GM12878 (cell line): Measurements from ENCODE around the gene TESMIN. TPM values are rescaled to one million over a fixed set of nuclear protein-coding genes. Genes with fewer than 3 reads are reported as not detected.

Experiments
- ATAC-seq: fragments of 200-7000 bp; cut with Tn5 transposase; 3 replicates; pipeline ENCODE4 v1.9.1; 2020; ENCODE audit warnings: mild to moderate bottlenecking, moderate library complexity
- BruUV-seq: library from RNA; stranded (reverse); fragments of 400-500 nt; replicated peaks from 2 replicates; lab custom pipeline; 2021; lab: Mats Ljungman, UMichigan
- CTCF ChIA-PET: fragments of 300-600 bp; sonication (Branson Sonifier 250); formaldehyde crosslinking; extraction: SDS; loops from one replicate; lab custom pipeline; 2021; ENCODE audit warnings: inconsistent platforms; lab: Yijun Ruan, JAX
- POLR2A ChIA-PET: fragments of 350-600 bp; formaldehyde crosslinking; extraction: SDS; loops from one replicate; lab custom pipeline; 2021; ENCODE audit warnings: inconsistent platforms; lab: Charles Lee
- RAD21 ChIA-PET: fragments of 300-600 bp; sonication (Branson Sonifier 250); formaldehyde crosslinking; loops from one replicate; lab custom pipeline; 2023; ENCODE audit warnings: antibody characterized with exemption; ENCODE audit not compliant: unreplicated experiment; lab: Charles Lee
- SMC1A ChIA-PET: fragments of 300-600 bp; sonication (Branson Sonifier 250); formaldehyde crosslinking; loops from one replicate; lab custom pipeline; 2023; ENCODE audit not compliant: unreplicated experiment, uncharacterized antibody; lab: Charles Lee
- DNase-seq: peaks from one replicate; pipeline ENCODE4 v3.0.0-alpha.2; 2011; ENCODE audit warnings: low read depth, low spot score
- FAIRE-seq: peaks from 3 replicates; lab custom pipeline; 2011; peaks lifted over from hg19 to GRCh38; lab: Jason Lieb, UNC
- H2AFZ ChIP-seq: 2 replicates; pipeline ENCODE4 v1.6.0; 2011; ENCODE audit warnings: low read depth, low read length, control low read depth; ENCODE audit not compliant: control insufficient read depth
- H3K27ac ChIP-seq: 2 replicates; pipeline ENCODE4 v1.5.1; 2011; ENCODE audit warnings: control low read depth; ENCODE audit not compliant: control insufficient read depth, insufficient read depth
- H3K27me3 ChIP-seq, 2 experiments: replicated peaks in 1 of 2; 2 replicates each; pipeline versions ENCODE4 v1.6.0 to v1.6.1; 2011; ENCODE audit warnings: low read length in 1 of 2; ENCODE audit not compliant: control insufficient read depth in 2 of 2, insufficient read depth in 2 of 2
- H3K36me3 ChIP-seq, 2 experiments: 2 replicates each; pipeline ENCODE4 v1.5.1; 2011; ENCODE audit warnings: low read length in 1 of 2; ENCODE audit not compliant: control insufficient read depth in 2 of 2, insufficient read depth in 2 of 2
- H3K4me1 ChIP-seq: 2 replicates; pipeline ENCODE4 v1.6.1; 2011; ENCODE audit warnings: mild to moderate bottlenecking, low read length, moderate library complexity, mixed read lengths; ENCODE audit not compliant: control insufficient read depth, insufficient read depth
- H3K4me2 ChIP-seq: 2 replicates; pipeline ENCODE4 v1.6.0; 2011; ENCODE audit warnings: control low read depth; ENCODE audit not compliant: control insufficient read depth, insufficient read depth
- H3K4me3 ChIP-seq: fragments of 200-600 bp; sonication (generic); 2 replicates; pipeline ENCODE4 v1.5.1; 2016
- H3K79me2 ChIP-seq: 2 replicates; pipeline ENCODE4 v1.6.0; 2011; ENCODE audit warnings: low read length; ENCODE audit not compliant: control insufficient read depth, insufficient read depth
- H3K9ac ChIP-seq: 2 replicates; pipeline ENCODE4 v1.8.0; 2011; ENCODE audit warnings: low read length, control low read depth, mixed read lengths; ENCODE audit not compliant: control insufficient read depth, insufficient read depth
- H3K9me3 ChIP-seq: replicated peaks from 3 replicates; pipeline ENCODE4 v1.5.1; 2011; ENCODE audit warnings: mild to moderate bottlenecking, low read length; ENCODE audit not compliant: control insufficient read depth, insufficient read depth
- H4K20me1 ChIP-seq: 2 replicates; pipeline ENCODE4 v1.6.0; 2011; ENCODE audit not compliant: control insufficient read depth, insufficient read depth
- GATAD2B ChIP-seq: fragments of 450-650 bp; conservative IDR thresholded peaks from 2 replicates; pipeline ENCODE4 v1.6.1; 2017; ENCODE audit warnings: low read depth, mild to moderate bottlenecking, moderate library complexity
- KDM1A ChIP-seq: fragments of 200-600 bp; sonication (generic); IDR thresholded peaks from 2 replicates; pipeline ENCODE4 v1.6.1; 2016; ENCODE audit warnings: borderline replicate concordance
- POU2F2 ChIP-seq: IDR thresholded peaks from 3 replicates; pipeline ENCODE4 v1.6.1; 2011; ENCODE audit warnings: low read depth, mild to moderate bottlenecking, low read length, borderline replicate concordance
- REST ChIP-seq: IDR thresholded peaks from 2 replicates; pipeline ENCODE4 v1.6.1; 2012; ENCODE audit warnings: mild to moderate bottlenecking, low read depth, low read length
- WGBS: methylation state at CpG from one replicate; pipeline ENCODE4 v1.1.6; 2016; ENCODE audit warnings: low lambda C conversion rate; ENCODE audit not compliant: insufficient replicate concordance, insufficient coverage; ENCODE audit errors: missing lambda C conversion rate; 5-methylcytosine and 5-hydroxymethylcytosine counted together
- in situ Hi-C: fragments of 300-500 bp; cut with MboI; formaldehyde crosslinking; loops from 9 replicates; pipeline ENCODE4 v1.14.3; 2018; ENCODE audit warnings: mixed read lengths
- intact Hi-C: fragments of 100-400 bp; cut with micrococcal nuclease; formaldehyde crosslinking; loops from one replicate; pipeline ENCODE4 v1.14.2; 2022; ENCODE audit not compliant: unreplicated experiment
- polyA plus RNA-seq, 11 experiments: library from polyadenylated mRNA; depleted of rRNA in 4 of 11; unstranded in 6 of 11; stranded (reverse) in 5 of 11; fragments of >200 nt; fragmentation: Nextera tagmentation in 4 of 11; fragmentation: Illumina TruSeq in 1 of 11; extraction: Ambion mirVana in 4 of 11; extraction: Trizol in 1 of 11; gene quantifications; 1 replicate in 1 of 11; 2 replicates in 10 of 11; pipeline versions ENCODE4 v1.2.1 to v1.2.3, GENCODE V29; 2011 to 2016; ENCODE audit warnings: inconsistent platforms in 2 of 11, missing spikeins in 2 of 11, low read depth in 1 of 11
- total RNA-seq, 4 experiments: library from RNA; depleted of rRNA in 3 of 4; stranded (reverse); fragments of >200 nt in 3 of 4; fragmentation: Illumina TruSeq in 1 of 4; extraction: Trizol in 1 of 4; gene quantifications; 2 replicates each; pipeline versions ENCODE4 v1.2.1 to v1.2.3, GENCODE V29; 2013 to 2021

Gene TESMIN
- total and polyA plus RNA-seq, 10 of the 15 experiments (the other 5 are each of a cell fraction or from before 2014, with no cell fraction given): 0.31 to 3.4 (median 1.2) TPM; not detected in 1

DNA sequence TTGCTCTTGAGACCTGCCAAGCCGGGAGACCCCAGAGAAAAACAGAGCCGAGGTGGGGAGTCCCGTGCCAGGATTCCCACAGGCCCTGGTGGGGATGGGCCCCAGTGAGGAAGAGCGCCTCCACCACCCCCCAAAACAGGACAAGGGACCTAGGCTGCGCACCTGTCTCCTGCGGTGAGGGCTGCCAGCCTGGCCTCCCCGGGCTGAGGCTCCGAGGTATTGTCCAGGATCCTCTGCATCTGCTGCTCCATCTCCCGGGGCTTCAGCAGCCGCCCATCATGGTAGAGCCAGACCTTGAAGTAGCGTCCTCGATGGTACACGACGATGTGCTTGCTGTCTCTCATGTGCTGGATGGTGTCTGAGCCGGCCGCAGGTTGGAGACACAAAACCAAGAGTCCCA lies 33.3 kb upstream of the TESMIN start:
- 89% methylated on average over 16 of the region's 16 CpGs for WGBS
- Histone ChIP-seq H3K9ac (no peak overlapping the region), H3K36me3 (peaks cover 2 to 4% of the 10 kb centered on the region in 2 experiments; a peak in 2 of 4 replicates), H2AFZ (no peak overlapping the region), H3K4me2 (no peak overlapping the region), H3K79me2 (no peaks in the 10 kb centered on the region), H4K20me1 (no peaks in the 10 kb centered on the region), H3K9me3 (no peaks in the 10 kb centered on the region), H3K27me3 (no peaks in the 10 kb centered on the region), H3K4me3 (no peak overlapping the region), H3K4me1 (no peaks in the 10 kb centered on the region), H3K27ac (no peak overlapping the region)
- ChIA-PET CTCF (no interaction called here), RAD21 (no interaction called here), SMC1A (no interaction called here), POLR2A (no interaction called here)
- intact Hi-C loops: no loop called here
- DNase-seq (no peak), FAIRE-seq (no peak), ATAC-seq (no peak)
- in situ Hi-C loops: no loop called here
- TF ChIP-seq POU2F2 (no peak), KDM1A (no peak), REST (no peak), GATAD2B (no peak)
- no TSS peak for BruUV-seq
